Tibial nerve (tissue), 4 donors: Measurements from ENCODE around the gene UPK1B. TPM values are rescaled to one million over a fixed set of nuclear protein-coding genes. Genes with fewer than 3 reads are reported as not detected.

Experiments
- DNase-seq, 2 donors: peaks; one replicate each; pipeline ENCODE4 v3.0.0-alpha.2; 2019; ENCODE audit warnings: low spot score in 2 of 2
- H3K27ac ChIP-seq, 4 donors: fragments of 200-600 bp; sonication (generic) in 3 of 4; one replicate each; pipeline ENCODE4 v1.5.1; 2017 to 2019; ENCODE audit warnings: mild to moderate bottlenecking in 1 of 4
- H3K27me3 ChIP-seq, 2 donors: fragments of 200-600 bp; sonication (generic) in 1 of 2; one replicate each; pipeline versions ENCODE4 v1.5.1 to v1.6.0; 2017 to 2019
- H3K36me3 ChIP-seq, 3 donors: fragments of 200-600 bp; sonication (generic); one replicate each; pipeline ENCODE4 v1.5.1; 2018 to 2019
- H3K4me1 ChIP-seq, 4 donors: fragments of 200-600 bp; sonication (generic) in 3 of 4; one replicate each; pipeline ENCODE4 v1.5.1; 2017 to 2019
- H3K4me3 ChIP-seq, 4 donors: fragments of 200-600 bp; sonication (generic) in 3 of 4; one replicate each; pipeline ENCODE4 v1.5.1; 2017 to 2019; ENCODE audit warnings: mild to moderate bottlenecking in 1 of 4, moderate library complexity in 1 of 4
- H3K9me3 ChIP-seq, 4 donors: fragments of 200-600 bp; sonication (generic) in 3 of 4; one replicate each; pipeline ENCODE4 v1.5.1; 2017 to 2019
- CTCF ChIP-seq, 5 experiments: fragments of 200-600 bp in 3 of 5; fragments of 450-650 bp in 2 of 5; sonication (generic) in 3 of 5; IDR thresholded peaks; one replicate each; pipeline ENCODE4 v1.5.1; 2016 to 2019; ENCODE audit warnings: antibody characterized with exemption in 5 of 5, mild to moderate bottlenecking in 3 of 5, moderate library complexity in 2 of 5
- EP300 ChIP-seq, 2 donors: sonication (generic); formaldehyde crosslinking; IDR thresholded peaks; one replicate each; pipeline ENCODE4 v1.6.1; 2017; ENCODE audit warnings: antibody characterized with exemption in 2 of 2, mild to moderate bottlenecking in 1 of 2
- POLR2A ChIP-seq, 2 donors: fragments of 450-650 bp; IDR thresholded peaks; one replicate each; pipeline ENCODE4 v1.6.1; 2017; ENCODE audit warnings: antibody characterized with exemption in 2 of 2, mild to moderate bottlenecking in 2 of 2, moderate library complexity in 2 of 2
- WGBS, 2 donors: methylation state at CpG; one replicate each; pipeline ENCODE4 v1.1.5; 2018; 5-methylcytosine and 5-hydroxymethylcytosine counted together
- total RNA-seq, 4 donors: library from RNA; depleted of rRNA; stranded (reverse); fragments of >200 nt; gene quantifications; one replicate each; pipeline ENCODE4 v1.1.0, GENCODE V29; 2016

Gene UPK1B
- total RNA-seq, 4 donors from 2014 or later = not detected

GRCh38 chr3:119140466-119140865 is 32.9 kb upstream of the UPK1B start:
- 90 to 95% methylated on average over 5 of the region's 5 CpGs for WGBS, 2 donors
- Histone ChIP-seq H3K4me3 (no peak overlapping the region), H3K9me3 (no peaks in the 10 kb centered on the region), H3K36me3 (no peaks in the 10 kb centered on the region), H3K27ac (no peak overlapping the region), H3K4me1 (no peaks in the 10 kb centered on the region), H3K27me3 (no peaks in the 10 kb centered on the region)
- no peak for DNase-seq
- TF ChIP-seq CTCF (IDR thresholded peaks at IDR 0.05) = no peak
- TF ChIP-seq POLR2A (IDR thresholded peaks at IDR 0.05) = no peak
- TF ChIP-seq EP300 (IDR thresholded peaks at IDR 0.05) = no peak

- H3K27me3 ChIP-seq = no peaks in the 10 kb centered on the region
- TF ChIP-seq EP300 (IDR thresholded peaks at IDR 0.05) (no peak), CTCF (IDR thresholded peaks at IDR 0.05) (no peak), POLR2A (IDR thresholded peaks at IDR 0.05) (no peak)
These were observed 28.3 kb upstream of the UPK1B start for GRCh38 chr3:119145128-119145499.

GRCh38 chr3:119145500-119146167 is 27.8 kb upstream of the UPK1B start, which contains the start of gene TEX55:
TSS of gene TEX55 (plus strand) at chr3:119146165. CDS start at chr3:119146190, 25 bp downstream.
- Histone ChIP-seq H3K9me3 (no peaks in the 10 kb centered on the region), H3K4me3 (no peak within 1 kb of the TSS), H3K27me3 (no peaks in the 10 kb centered on the region), H3K4me1 (no peaks in the 10 kb centered on the region), H3K27ac (no peak within 1 kb of the TSS), H3K36me3 (no peaks in the 10 kb centered on the region)
- DNase-seq = no peak
- TF ChIP-seq CTCF (IDR thresholded peaks at IDR 0.05) = peak; percentile 21 to 48 (median 30)
- TF ChIP-seq EP300 (IDR thresholded peaks at IDR 0.05) = no peak
- 75 to 85% methylated on average over 22 to 23 of the region's 23 CpGs for WGBS, 2 donors

More at GRCh38 chr3:119145128-119145499, 28.3 kb upstream of the UPK1B start:
- DNase-seq = no peak
- Histone ChIP-seq H3K36me3 (no peaks in the 10 kb centered on the region), H3K9me3 (no peaks in the 10 kb centered on the region), H3K4me3 (no peak overlapping the region), H3K27ac (no peak overlapping the region), H3K4me1 (no peaks in the 10 kb centered on the region)

- Histone ChIP-seq H3K9me3 (no peaks in the 10 kb centered on the region), H3K27me3 (no peaks in the 10 kb centered on the region), H3K4me3 (no peak overlapping the region), H3K36me3 (no peaks in the 10 kb centered on the region), H3K4me1 (no peaks in the 10 kb centered on the region), H3K27ac (no peak overlapping the region)
- TF ChIP-seq EP300 (IDR thresholded peaks at IDR 0.05) (no peak), POLR2A (IDR thresholded peaks at IDR 0.05) (no peak), CTCF (IDR thresholded peaks at IDR 0.05) (no peak)
- WGBS, 2 donors = 81 to 86% methylated on average over 15 of the region's 15 CpGs
- no peak for DNase-seq
These were observed 26.6 kb upstream of the UPK1B start for GRCh38 chr3:119146578-119147375.

- WGBS, 2 donors = 43 to 44% methylated on average over 2 of the region's 2 CpGs
These were observed 25.9 kb upstream of the UPK1B start for GRCh38 chr3:119147494-119147893.

More at GRCh38 chr3:119147494-119147893, 25.9 kb upstream of the UPK1B start:
- no peak for DNase-seq
- no peaks in the 10 kb centered on the region for H3K36me3 ChIP-seq
- no peaks in the 10 kb centered on the region for H3K4me1 ChIP-seq
- no peak for TF ChIP-seq POLR2A (IDR thresholded peaks at IDR 0.05)
- no peak for TF ChIP-seq CTCF (IDR thresholded peaks at IDR 0.05)
- TF ChIP-seq EP300 (IDR thresholded peaks at IDR 0.05) = no peak
- no peaks in the 10 kb centered on the region for H3K9me3 ChIP-seq
- H3K27me3 ChIP-seq = no peaks in the 10 kb centered on the region
- no peak overlapping the region for H3K4me3 ChIP-seq
- no peak overlapping the region for H3K27ac ChIP-seq
